A673 (cell line): ENCODE data around the gene ZKSCAN4. TPM values are rescaled to one million over a fixed set of nuclear protein-coding genes. Genes with fewer than 3 reads are reported as not detected.

Experiments
- BruUV-seq: library from RNA; stranded (reverse); fragments of 400-500 nt; replicated peaks from 2 replicates; lab custom pipeline; 2021; lab: Mats Ljungman, UMichigan
- CTCF ChIA-PET: fragments of 300-600 bp; sonication (Branson Sonifier 250); formaldehyde crosslinking; loops from one replicate; lab custom pipeline; 2022; ENCODE audit warnings: antibody characterized with exemption; lab: Charles Lee
- POLR2A ChIA-PET: fragments of 300-600 bp; sonication (Branson Sonifier 250); formaldehyde crosslinking; loops from one replicate; lab custom pipeline; 2022; ENCODE audit warnings: antibody characterized with exemption; ENCODE audit not compliant: low non-redundant PET; lab: Charles Lee
- DNase-seq: peaks from one replicate; pipeline ENCODE4 v3.0.0-alpha.2; 2015; ENCODE audit warnings: low spot score
- H3K27ac ChIP-seq: fragments of 200-600 bp; sonication (generic); 2 replicates; pipeline ENCODE4 v1.5.1; 2016; ENCODE audit warnings: mixed run types, low read depth, mild to moderate bottlenecking, mixed read lengths, antibody characterized with exemption, low read length; ENCODE audit not compliant: poor library complexity, severe bottlenecking
- H3K27me3 ChIP-seq: fragments of 200-600 bp; sonication (generic); replicated peaks from 2 replicates; pipeline ENCODE4 v1.6.1; 2017; ENCODE audit warnings: mixed run types, low read depth, mild to moderate bottlenecking, mixed read lengths, antibody characterized with exemption, low read length; ENCODE audit not compliant: insufficient read depth, poor library complexity
- H3K36me3 ChIP-seq: fragments of 200-600 bp; sonication (generic); 2 replicates; pipeline ENCODE4 v1.6.1; 2016; ENCODE audit warnings: mixed run types, mild to moderate bottlenecking, mixed read lengths, antibody characterized with exemption, low read length; ENCODE audit not compliant: insufficient read depth, poor library complexity, severe bottlenecking
- H3K4me1 ChIP-seq: fragments of 200-600 bp; sonication (generic); 2 replicates; pipeline ENCODE4 v1.6.1; 2017; ENCODE audit warnings: mixed run types, mild to moderate bottlenecking, mixed read lengths, antibody characterized with exemption, low read length; ENCODE audit not compliant: insufficient read depth, poor library complexity, severe bottlenecking
- H3K4me3 ChIP-seq: fragments of 200-600 bp; sonication (generic); 2 replicates; pipeline ENCODE4 v1.5.1; 2016; ENCODE audit warnings: low read depth, mixed run types, mild to moderate bottlenecking, mixed read lengths, low read length; ENCODE audit not compliant: poor library complexity, severe bottlenecking
- H3K9me3 ChIP-seq: fragments of 200-600 bp; sonication (generic); 2 replicates; pipeline ENCODE4 v1.6.1; 2016; ENCODE audit warnings: mixed run types, low read depth, mild to moderate bottlenecking, mixed read lengths, antibody characterized with exemption, low read length; ENCODE audit not compliant: poor library complexity, severe bottlenecking
- CTCF ChIP-seq: fragments of 300-800, 200-600 bp; sonication (generic); conservative IDR thresholded peaks from 2 replicates; pipeline ENCODE4 v1.5.1; 2017; ENCODE audit warnings: low read depth, mild to moderate bottlenecking, antibody characterized with exemption, low read length, moderate library complexity, mixed read lengths
- EZH2 ChIP-seq: fragments of 200-600 bp; sonication (generic); IDR thresholded peaks from 2 replicates; pipeline ENCODE4 v1.6.1; 2017; ENCODE audit warnings: borderline replicate concordance, low read depth, mild to moderate bottlenecking, mixed read lengths, antibody characterized with exemption, low read length; ENCODE audit not compliant: poor library complexity, severe bottlenecking
- intact Hi-C: fragments of 100-400 bp; cut with micrococcal nuclease; formaldehyde crosslinking; loops from one replicate; pipeline ENCODE4 v1.10.0; 2022; ENCODE audit not compliant: unreplicated experiment
- total RNA-seq: library from RNA; stranded (reverse); gene quantifications from 2 replicates; pipeline ENCODE4 v1.2.3, GENCODE V29; 2021

The ZKSCAN4 gene
- total RNA-seq, 1 experiment from 2014 or later, result 6.4 TPM

- DNase-seq, result no peak
- POLR2A ChIA-PET, result no interaction called here
- intact Hi-C loops, result loop anchor here (5.0 kb wide), 1 partner anchor 310 kb away; no protein-coding TSS in a partner anchor
- H3K4me3 ChIP-seq, result peak overlapping the region; percentile 41
- H3K4me1 ChIP-seq, result peaks cover 3% of the 10 kb centered on the region
- BruUV-seq, result no TSS peak
- H3K27me3 ChIP-seq, result no peaks in the 10 kb centered on the region
- no peaks in the 10 kb centered on the region for H3K9me3 ChIP-seq
- CTCF ChIA-PET, result no interaction called here
- TF ChIP-seq CTCF (no peak), EZH2 (no peak)
- H3K36me3 ChIP-seq, result no peaks in the 10 kb centered on the region
- no peak overlapping the region for H3K27ac ChIP-seq
Observed at GRCh38 chr6:28211840-28212509, 40.1 kb downstream of the ZKSCAN4 start.

- no peak overlapping the region for H3K4me3 ChIP-seq
- no peak for DNase-seq
- H3K36me3 ChIP-seq, result no peaks in the 10 kb centered on the region
- H3K27me3 ChIP-seq, result no peaks in the 10 kb centered on the region
- no peaks in the 10 kb centered on the region for H3K9me3 ChIP-seq
- intact Hi-C loops, result loop anchor here (5.0 kb wide), 2 partner anchors 68 to 308 kb away; partner anchors contain the start of gene ZKSCAN8
- POLR2A ChIA-PET, result no interaction called here
- peaks cover 3% of the 10 kb centered on the region for H3K4me1 ChIP-seq
- no TSS peak for BruUV-seq
- CTCF ChIA-PET, result no interaction called here
- TF ChIP-seq EZH2 (no peak), CTCF (no peak)
- H3K27ac ChIP-seq, result no peak overlapping the region
Observed at GRCh38 chr6:28209753-28210535, 42.1 kb downstream of the ZKSCAN4 start.

GRCh38 chr6:28208111-28208659 is 43.9 kb downstream of the ZKSCAN4 start:
- no peak for TF ChIP-seq EZH2
- TF ChIP-seq CTCF, result no peak
- intact Hi-C loops, result loop anchor here (5.0 kb wide), 1 partner anchor 66 kb away; the partner anchor contains the start of gene ZKSCAN8
- no peak overlapping the region for H3K27ac ChIP-seq
- CTCF ChIA-PET, result no interaction called here
- H3K4me1 ChIP-seq, result peaks cover 3% of the 10 kb centered on the region
- H3K4me3 ChIP-seq, result peak overlapping the region; percentile 55
- no peaks in the 10 kb centered on the region for H3K9me3 ChIP-seq
- DNase-seq, result peak; percentile 54
- POLR2A ChIA-PET, result interaction anchor here (0.6 kb wide), 1 partner anchor 191 kb away, joined by 4 read pairs; no protein-coding TSS in a partner anchor
- H3K36me3 ChIP-seq, result no peaks in the 10 kb centered on the region
- H3K27me3 ChIP-seq, result no peaks in the 10 kb centered on the region
- no TSS peak for BruUV-seq
